HG03521 (cell line): ENCODE measurements around the gene MAPK6.
A peak's percentile ranks its signal among the peaks of the same experiment; 100 is the strongest.
"Not testable (repeated sequence)": the region's sequence is repeated elsewhere in the genome, so short reads cannot be mapped to it uniquely, and the experiment has no call there.

Experiments
- ATAC-seq: cut with Tn5 transposase; IDR thresholded peaks from one replicate; pipeline ENCODE4 v1.9.1; 2021; ENCODE audit warnings: mild to moderate bottlenecking, moderate library complexity; ENCODE audit not compliant: unreplicated experiment

The MAPK6 gene

DNA sequence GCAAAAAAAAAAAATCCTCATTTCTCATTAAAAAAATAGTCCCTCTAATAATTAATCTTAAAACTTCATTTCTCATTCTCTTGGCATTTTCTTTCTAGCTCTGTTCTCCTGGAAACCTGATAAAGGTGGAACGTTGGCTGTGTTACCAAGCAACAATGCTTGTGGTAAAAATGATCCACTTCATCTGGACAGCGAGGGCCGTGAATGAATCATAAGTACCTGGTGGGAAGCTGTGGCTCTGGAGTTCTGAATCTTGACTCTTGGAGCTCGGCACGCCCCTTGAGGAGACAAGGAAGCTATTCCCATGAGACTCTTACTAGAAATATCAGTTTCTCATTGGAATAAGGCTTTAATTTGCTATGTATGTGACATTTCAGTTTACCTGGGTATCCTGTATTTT lies 61.0 kb downstream of the MAPK6 start:
- no peak for ATAC-seq

- no peak for ATAC-seq
These were observed 61.8 kb downstream of the MAPK6 start for GRCh38 chr15:52080706-52081392.

DNA sequence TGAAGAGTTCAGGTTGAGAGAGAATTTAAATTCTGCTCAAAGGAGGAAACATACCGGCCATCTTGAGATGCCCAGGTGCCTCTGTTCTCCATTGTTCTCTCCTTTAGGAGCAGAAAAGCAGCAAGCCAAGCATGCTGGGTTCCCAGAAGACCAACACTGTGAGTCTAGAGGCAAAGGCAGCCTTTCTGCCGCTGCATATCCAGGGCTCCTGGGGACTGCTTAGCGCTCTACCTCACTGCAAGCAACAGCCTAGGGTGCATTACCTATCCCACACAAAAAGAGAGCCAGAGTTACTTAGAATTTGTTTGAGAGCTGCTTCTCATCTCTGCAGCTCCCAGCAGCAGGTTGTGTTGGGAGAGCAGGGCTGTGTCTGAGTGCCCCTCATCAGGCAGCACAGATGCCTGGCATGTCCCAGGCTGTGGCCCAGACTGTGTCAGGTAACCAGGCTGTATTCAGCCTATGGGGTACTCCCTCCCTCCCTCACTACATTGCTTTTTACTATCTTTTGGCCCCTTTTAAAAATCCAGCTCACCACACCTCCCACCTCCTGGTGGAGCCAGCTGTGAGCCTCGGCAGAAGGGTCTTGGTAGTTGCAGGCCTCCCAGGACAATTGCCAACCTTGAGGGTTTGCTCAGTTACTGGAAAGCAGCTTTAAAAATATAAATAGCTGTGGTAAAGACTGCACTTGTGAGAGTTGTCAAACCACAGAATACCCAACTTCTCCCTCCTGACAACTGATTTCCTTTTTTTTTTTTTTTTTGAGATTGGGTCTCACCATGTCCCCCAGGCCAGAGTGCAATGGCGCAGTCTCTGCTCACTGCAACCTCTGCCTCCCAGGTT lies 63.4 kb downstream of the MAPK6 start:
- peak; percentile 48 for ATAC-seq

DNA sequence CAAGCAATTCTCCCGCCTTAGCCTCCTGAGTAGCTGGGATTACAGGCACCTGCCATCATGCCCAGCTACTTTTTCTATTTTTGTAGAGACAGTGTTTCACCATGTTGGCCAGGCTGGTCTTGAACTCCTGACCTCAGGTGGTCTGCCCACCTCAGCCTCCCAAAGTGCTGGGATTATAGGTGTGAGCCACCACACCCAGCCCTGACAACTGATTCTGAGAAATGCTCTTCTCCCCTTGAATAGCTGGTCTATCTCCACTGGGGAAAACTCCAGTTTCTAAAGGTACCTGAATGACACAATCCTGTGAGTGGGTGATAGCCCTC lies 64.0 kb downstream of the MAPK6 start:
- not testable (repeated sequence) for ATAC-seq

DNA sequence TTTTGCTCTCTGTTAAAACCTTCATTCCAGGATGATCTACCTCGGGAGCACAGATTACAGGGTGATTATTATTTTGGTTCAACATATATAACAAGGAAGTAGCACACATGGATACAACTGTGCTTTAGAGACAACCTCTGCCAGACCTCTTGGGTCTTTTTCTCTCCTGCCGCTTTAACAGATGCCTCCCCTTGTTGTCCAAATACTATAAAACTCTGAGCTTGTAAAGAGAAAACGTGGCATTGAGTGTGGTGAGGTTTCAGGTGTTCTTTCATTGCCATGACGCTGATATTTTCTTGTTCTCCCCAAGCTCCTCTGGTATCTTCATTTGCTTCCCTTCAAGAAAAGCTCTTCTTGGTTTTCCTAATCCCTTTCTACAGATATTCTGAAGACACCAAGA lies 64.6 kb downstream of the MAPK6 start:
- ATAC-seq = no peak

GRCh38 chr15:52085299-52085698 lies 66.3 kb downstream of the MAPK6 start:
- no peak for ATAC-seq

- no peak for ATAC-seq
These were observed 67.2 kb downstream of the MAPK6 start for GRCh38 chr15:52086011-52086786.

- ATAC-seq = no peak
These were observed 71.2 kb downstream of the MAPK6 start for GRCh38 chr15:52090193-52090592.

DNA sequence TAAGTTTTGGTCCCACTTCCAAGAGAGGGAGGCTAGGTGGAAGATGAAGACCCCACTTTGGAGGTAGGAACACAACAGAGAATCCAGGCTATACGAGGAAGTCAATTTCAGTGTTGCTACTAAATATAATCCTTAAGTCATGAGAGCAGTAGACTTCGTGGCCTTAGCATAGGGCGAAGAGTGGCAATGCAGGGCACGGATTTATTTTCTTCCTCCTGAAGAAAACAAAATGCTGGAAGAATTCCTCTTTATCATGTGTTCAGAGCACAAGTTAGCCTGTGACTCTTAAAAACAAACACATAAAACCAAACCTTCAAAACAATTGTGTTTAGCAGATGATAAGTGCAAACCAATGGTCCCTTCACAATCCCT lies 74.1 kb downstream of the MAPK6 start:
- no peak for ATAC-seq

GRCh38 chr15:52093539-52094510 lies 74.8 kb downstream of the MAPK6 start:
- no peak for ATAC-seq

DNA sequence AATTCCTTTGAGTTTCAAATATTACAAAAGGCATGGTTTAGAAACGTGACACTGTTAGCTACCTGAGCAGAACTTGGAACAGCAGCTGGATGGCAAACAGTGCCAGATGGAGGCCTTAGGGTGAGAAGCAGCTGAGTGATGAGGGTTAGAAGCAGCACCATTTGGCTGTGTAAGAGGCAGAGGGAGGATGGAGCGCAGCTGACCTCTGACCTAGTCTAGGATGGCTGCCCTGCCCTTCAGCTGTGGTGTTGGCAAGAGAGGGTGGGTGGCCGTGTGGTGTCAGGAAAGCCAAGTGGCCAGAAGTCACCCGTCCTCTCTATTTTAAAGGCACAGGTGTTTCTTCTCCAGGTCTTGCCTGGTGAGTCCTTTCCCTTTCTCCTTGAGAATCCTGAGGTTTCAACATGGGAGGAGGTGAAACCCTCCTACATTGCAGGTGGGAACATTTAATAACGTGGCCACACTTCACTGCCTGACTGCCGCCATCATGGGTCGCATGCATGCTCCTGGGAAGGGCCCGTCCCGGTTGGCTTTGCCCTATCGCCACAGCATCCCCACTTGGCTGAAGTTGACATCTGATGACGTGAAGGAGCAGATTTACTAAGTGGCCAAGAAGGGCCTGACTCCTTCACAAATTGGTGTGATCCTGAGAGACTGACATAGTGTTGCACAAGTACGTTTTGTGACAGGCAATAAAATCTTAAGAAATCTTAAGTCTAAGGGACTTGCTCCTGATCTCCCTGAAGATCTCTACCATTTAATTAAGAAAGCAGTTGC lies 76.0 kb downstream of the MAPK6 start:
- no peak for ATAC-seq

GRCh38 chr15:52095597-52096262 lies 76.7 kb downstream of the MAPK6 start:
- no peak for ATAC-seq

- ATAC-seq = not testable (repeated sequence)
These were observed 77.5 kb downstream of the MAPK6 start for GRCh38 chr15:52096536-52096935.

DNA sequence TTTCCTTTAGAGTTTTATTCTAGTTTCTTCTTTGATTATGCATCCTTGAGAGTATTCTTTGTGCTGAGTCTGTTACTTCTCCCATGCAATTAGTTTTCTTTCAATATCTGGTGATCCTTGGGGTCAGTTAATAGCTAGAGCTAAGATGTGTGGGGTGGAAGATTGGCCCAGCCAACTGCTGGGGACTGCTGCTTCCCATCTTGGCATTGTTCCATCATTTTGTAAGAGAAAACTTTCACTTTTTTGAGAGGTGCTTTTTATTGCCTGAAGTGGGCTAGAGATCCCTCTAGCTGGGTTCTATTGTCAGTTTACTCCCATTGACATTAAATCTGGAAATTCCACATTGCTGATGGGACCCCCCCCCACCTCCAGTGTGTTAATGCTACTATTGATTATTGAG lies 78.2 kb downstream of the MAPK6 start:
- ATAC-seq = no peak

DNA sequence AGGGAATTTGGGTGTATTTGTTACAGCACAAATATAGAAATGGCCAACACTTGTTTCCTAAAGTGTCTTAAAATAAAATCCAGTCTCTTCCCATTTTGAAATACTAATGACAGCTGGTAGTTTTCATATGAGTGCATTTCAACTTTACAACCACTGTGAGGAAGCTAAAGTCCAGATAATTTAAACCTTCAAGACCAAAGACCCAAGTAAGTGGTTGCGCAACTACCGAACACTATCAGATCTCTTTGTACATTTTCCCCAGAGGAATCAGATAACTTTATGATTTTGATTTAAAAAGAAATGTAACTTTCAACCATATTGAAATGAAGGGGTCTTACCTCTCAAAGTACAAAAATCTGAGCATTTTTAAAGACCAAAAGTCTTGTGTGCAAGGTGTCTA lies 79.3 kb downstream of the MAPK6 start:
- no peak for ATAC-seq

GRCh38 chr15:52099651-52100272 lies 80.7 kb downstream of the MAPK6 start:
- no peak for ATAC-seq

DNA sequence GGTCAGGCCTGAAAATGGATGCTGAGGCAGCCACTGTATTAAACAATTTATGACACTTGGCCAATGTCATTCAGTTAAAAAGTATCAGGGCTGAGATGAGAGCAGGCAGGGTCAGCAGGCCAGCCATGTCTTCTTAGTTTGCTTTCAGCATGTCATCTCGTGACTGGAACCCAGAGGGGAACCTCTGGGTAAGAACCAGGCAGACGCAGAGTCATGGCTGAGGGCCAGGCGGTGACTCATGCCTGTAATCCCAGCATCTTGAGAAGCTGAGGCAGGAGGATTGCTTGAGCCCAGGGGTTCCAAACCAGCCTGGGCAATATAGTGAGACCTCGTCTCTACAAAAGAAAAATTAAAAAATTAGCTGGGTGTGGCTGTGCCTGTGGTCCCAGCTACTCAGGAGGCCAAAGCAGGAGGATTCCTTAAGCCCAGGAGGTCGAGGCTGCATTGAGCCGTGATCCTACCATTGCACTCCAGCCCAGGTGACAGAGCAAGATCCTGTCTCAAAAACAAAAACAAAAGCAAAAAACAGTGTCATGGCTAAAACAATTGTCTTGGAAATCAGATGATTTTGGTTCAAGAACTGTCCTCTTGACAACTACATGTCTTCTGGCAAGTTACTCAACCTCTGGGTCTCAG lies 81.9 kb downstream of the MAPK6 start:
- ATAC-seq = no peak

DNA sequence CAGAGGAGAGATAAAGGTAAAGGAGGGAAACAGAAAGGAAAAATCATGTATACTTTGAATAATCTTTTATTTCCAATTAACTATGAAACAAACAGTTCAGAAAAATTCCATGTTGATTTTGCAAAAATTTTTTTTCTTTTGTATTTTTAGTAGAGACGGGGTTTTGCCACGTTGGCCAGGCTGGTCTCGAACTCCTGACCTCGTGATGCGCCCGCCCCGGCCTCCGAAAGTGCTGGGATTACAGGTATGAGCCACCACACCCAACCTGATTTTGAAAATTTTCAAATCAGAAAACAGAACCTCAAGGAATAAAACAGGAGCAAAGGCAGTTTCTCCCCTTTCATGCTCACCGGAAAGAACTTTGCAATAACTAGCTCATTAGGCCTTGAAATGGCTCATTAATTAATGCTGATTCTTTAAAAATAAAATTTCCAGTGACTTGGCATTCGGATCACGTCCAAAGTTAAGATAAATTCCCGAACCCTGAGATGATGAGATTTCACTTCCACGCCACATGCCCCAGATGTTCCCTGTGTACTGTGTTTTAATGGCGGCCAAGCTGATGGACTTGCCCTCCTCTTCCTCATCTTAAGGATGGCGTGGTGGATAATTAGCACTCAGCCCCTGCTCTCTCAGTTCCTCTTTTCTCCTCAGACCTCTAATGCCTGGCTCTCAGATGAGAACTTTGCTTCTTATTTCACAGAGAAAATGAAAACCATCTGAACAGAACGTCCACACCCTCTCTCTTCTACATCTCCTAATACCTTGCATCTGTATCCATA lies 82.7 kb downstream of the MAPK6 start:
- no peak for ATAC-seq
